Measurements from ENCODE around the gene EIF1. TPM values are rescaled to one million over a fixed set of nuclear protein-coding genes. Genes with fewer than 3 reads are reported as not detected.

EIF1 gene
- total RNA-seq, 1 experiment from 2014 or later: 651 TPM

DNA sequence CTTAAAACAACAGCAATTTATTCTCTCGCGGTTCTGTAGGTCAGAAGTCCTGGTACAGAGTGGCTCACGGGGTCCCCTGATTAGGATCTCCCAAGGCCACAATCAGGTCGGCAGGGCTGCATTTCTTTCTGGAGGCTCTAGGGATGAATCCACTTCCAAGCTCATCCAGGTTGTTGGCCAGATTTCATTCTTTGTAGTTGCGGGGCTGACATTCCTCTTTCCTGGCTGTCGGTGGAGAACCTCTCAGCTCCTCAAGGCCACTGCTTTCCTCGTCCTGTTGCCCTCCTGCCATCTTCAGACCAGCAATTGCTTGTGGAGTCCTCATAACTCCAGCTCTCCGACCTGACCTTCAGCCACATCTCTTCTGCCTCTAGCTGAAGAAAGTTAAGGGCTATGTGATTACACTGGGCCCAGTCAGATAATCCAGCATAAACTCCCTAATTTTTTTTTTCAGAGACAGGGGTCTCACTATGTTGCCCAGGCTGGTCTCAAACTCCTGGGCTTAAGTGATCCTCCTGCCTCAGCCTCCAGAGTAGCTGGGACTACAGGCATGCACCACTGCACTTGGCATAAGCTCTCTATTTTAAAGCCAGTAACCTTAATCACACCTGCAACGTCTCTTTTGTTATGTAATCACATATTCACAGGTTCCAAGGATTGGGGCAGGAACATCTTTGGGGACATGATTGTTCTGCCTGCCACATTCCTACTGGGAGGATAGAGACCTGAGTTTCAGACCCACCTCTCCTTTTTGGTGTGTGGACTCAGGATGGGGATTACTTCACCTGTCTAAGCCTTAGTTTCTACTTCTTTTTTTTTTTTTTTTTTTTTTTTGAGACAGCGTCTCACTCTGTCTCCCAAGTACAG is 19.4 kb downstream of the EIF1 start:
- Histone ChIP-seq H3K9ac (ENCODE audit: extremely low read depth, insufficient read length, low read length) (no peak overlapping the region), H2BK5ac (ENCODE audit: insufficient read length, low read length) (no peak overlapping the region), H3K18ac (ENCODE audit: insufficient read length, low read depth, low read length) (no peak overlapping the region), H4K8ac (replicated peaks; ENCODE audit: insufficient read length, low read depth, low read length) (no peak overlapping the region), H3K27me3 (ENCODE audit: insufficient read depth, low read length) (peaks cover 41% of the 10 kb centered on the region; the same call in 1 of the 2 replicates), H3K27ac (ENCODE audit: insufficient read length, low read depth, low read length) (no peak overlapping the region), H2AK5ac (ENCODE audit: insufficient read length, low read length) (no peak overlapping the region), H3K23me2 (ENCODE audit: insufficient read length, low read depth, low read length, poor library complexity, severe bottlenecking) (no peaks in the 10 kb centered on the region), H3K56ac (ENCODE audit: insufficient read length, low read depth, low read length) (no peak overlapping the region), H2BK20ac (ENCODE audit: low read depth, low read length, poor library complexity, severe bottlenecking) (no peak overlapping the region), H3K79me1 (ENCODE audit: insufficient read depth, low read depth, low read length, poor library complexity, severe bottlenecking) (no peaks in the 10 kb centered on the region), H4K20me1 (ENCODE audit: control insufficient read depth, insufficient read depth, insufficient read length) (no peaks in the 10 kb centered on the region), H3K4ac (ENCODE audit: low read depth, low read length) (no peak overlapping the region), H3K4me2 (ENCODE audit: insufficient read depth, insufficient read length, low read length) (no peak overlapping the region), H3K79me2 (ENCODE audit: insufficient read depth, low read length) (no peaks in the 10 kb centered on the region), H3K9me3 (ENCODE audit: control insufficient read depth, low read depth, low read length) (no peaks in the 10 kb centered on the region), H2BK120ac (ENCODE audit: low read depth, low read length, poor library complexity, severe bottlenecking) (no peak overlapping the region), H3K4me1 (ENCODE audit: insufficient read depth, low read length) (peaks cover 3% of the 10 kb centered on the region; the same call in 1 of the 2 replicates), H2BK15ac (ENCODE audit: low read depth, low read length) (no peak overlapping the region), H3T11ph (ENCODE audit: low read length) (no peak overlapping the region), H3K23ac (ENCODE audit: insufficient read length, low read depth, low read length) (no peak overlapping the region), H4K91ac (ENCODE audit: insufficient read length, low read depth, low read length) (no peak overlapping the region), H2BK12ac (ENCODE audit: insufficient read length, low read depth, low read length) (no peak overlapping the region), H2AFZ (ENCODE audit: low read length) (no peak overlapping the region), H3K14ac (ENCODE audit: insufficient read depth, low read length) (no peak overlapping the region), H4K5ac (ENCODE audit: insufficient read length, low read depth, low read length) (no peak overlapping the region)
- Mint-ChIP-seq H3K4me1 (peaks cover 18 to 20% of the 10 kb centered on the region in 2 experiments), H3K27me3 (ENCODE audit: low read depth) (peaks cover 99% of the 10 kb centered on the region), H3K4me3 (no peak overlapping the region), H3K9me3 (peaks cover 12 to 14% of the 10 kb centered on the region in 2 experiments), H3K36me3 (ENCODE audit: insufficient read depth in 1 of 3, low read depth in 3 of 3) (peaks cover 0 to 6% (median 4%) of the 10 kb centered on the region in 3 experiments; a peak in 3 of 7 replicates), H3K27ac (no peak overlapping the region; a peak in 1 of 7 replicates)
- no peak for DNase-seq
- WGBS (ENCODE audit: extremely low coverage, insufficient read length, low lambda C conversion rate): no CpG with 5 or more reads among the region's 10 CpGs
- no peak for TF ChIP-seq CTCF (conservative IDR thresholded peaks at IDR 0.05)
